ENCODE data around the gene GPR171.

The GPR171 gene

DNA sequence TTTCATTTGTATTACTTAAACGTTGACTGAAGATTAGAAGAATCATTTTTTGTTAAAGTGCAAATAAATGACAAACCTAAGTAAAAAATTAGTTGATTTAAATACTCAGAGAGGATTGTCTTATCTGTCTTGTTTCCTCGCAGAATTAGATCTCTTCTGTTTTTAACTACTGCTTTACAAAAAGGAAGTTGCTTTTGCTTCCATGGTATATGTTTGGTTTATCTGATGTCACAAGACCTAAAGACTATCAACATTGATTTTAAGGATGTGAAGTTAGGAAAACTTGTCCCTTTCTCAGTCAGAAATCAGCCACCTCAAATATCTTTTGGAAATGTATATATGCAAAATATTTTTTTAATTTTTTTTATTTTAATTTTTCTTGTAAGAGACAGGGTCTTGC, 28.7 kb downstream of the GPR171 start:
- DNase-seq (ENCODE audit: low read depth), result no peak

DNA sequence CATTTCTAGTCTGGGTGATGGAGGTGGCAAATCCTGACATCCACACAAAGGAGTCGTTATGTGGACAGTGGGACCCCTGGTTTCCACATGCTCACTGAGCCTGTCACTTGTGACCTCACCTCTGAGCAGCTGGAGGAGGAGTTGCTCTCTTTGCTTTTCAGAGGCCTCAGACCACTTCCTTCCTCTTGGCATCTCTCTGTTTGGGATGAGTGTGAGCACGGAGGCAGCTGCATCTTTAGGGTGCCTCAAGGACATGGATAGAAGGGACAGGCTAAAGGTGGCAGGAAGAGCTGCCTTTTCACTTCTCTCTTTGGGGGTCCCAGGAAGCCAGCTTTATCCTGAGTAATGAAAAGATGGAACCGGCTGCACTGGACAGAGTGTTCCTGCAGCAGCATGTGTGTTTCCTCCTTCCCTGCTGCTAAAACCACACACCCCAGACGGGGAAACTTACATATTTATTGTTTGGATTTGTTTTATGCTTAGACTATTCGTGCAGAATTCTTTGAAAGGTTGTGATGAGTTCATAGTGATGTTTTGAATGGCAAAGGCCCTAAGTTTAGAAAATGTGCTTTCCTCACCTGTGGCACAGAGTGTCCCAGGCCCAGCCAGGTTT, 31.8 kb downstream of the GPR171 start:
- DNase-seq (ENCODE audit: low read depth), result no peak

- peak; percentile 38 for DNase-seq (ENCODE audit: low read depth)
Observed at GRCh38 chr3:151169948-151170679, 32.9 kb downstream of the GPR171 start.

- no peak for DNase-seq (ENCODE audit: low read depth)
Observed at GRCh38 chr3:151169262-151169947, 33.6 kb downstream of the GPR171 start.

DNA sequence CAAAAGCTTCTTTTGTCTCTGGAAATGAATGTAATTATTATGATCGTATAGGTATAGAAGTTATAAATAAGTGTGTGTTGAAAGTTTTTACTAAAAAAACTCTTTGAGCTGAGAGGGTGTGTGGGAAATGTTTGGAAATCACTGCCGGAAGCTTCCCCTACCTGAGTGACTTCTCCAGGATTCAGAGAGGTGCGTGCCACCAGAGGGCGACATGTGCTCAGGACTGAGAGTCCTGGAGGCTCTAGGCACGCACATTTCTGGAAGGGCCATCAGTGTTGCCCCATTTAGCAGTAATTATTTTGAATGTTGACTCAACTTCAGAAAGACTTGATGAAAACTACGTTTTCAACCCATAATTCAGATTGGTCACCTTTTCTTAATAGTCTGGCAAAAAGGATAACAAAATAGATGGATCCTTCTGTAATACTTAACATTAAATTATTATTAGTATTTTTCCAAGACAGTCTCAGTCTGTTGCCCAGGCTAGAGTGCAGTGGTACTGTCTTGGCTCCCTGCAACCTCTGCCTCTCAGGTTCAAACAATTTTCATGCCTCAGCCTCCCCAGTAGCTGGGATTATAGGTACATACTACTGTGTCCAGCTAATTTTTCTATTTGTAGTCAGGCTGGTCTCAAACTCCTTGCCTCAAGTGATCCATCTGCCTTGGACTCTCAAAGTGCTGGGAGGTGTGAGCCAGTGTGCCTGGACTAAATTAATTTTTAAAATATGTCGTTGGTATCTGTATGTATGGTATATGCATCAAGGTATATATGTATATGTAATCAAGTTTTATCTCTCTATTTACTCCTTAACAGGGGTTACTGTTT, 34.5 kb downstream of the GPR171 start:
- DNase-seq (ENCODE audit: low read depth), result peak; percentile 73

GRCh38 chr3:151166161-151166560, 36.9 kb downstream of the GPR171 start:
- DNase-seq (ENCODE audit: low read depth), result no peak

GRCh38 chr3:151165226-151165625, 37.8 kb downstream of the GPR171 start:
- no peak for DNase-seq (ENCODE audit: low read depth)

DNA sequence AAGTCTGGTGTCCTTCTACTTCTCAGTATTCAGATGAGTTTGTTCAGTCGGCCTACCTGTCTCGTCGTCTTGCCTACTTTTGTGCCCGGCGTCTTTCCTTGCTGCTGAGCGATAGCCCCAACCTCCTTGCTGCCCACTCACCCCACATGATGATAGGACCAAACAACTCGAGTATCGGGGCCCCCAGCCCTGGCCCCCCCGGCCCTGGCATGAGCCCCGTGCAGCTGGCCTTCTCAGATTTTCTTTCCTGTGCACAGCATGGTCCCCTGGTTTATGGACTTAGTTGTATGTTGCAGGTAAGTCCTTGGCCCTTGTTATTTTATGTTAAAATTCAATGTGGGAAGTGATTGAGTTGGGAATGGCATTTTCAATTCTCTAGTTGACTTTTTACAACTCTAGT, 43.2 kb downstream of the GPR171 start:
- DNase-seq (ENCODE audit: low read depth), result no peak

DNA sequence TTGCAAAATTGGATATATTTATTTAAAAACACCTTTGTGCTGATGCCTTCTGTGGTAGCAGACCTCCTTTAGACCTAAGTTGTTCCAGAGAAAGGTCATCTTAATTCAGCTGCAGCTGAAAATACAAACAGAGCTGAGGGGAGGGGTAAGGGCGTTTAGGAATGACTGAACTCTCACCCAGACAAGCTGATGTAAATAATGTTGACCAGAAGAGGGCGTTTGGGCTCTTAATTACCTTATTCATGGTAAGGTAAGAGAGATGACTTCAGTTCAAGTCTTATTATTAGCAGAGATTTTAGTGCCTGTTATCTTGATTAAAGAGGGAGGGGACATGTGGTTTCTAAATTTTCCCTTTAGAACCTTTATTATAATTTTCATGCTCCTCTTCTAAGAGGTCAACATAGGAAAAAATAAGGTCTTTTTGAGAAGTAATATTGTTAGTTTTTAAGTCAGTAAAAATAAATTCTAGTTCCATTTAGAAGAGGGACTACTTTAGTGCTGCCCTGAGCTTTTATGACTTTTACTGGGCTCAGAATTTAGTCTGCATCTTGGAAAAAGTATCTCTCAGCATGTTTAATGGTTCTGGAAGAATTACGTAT, 46.3 kb downstream of the GPR171 start:
- DNase-seq (ENCODE audit: low read depth), result no peak

- no peak for DNase-seq (ENCODE audit: low read depth)
Observed at GRCh38 chr3:151155409-151156128, 47.4 kb downstream of the GPR171 start.

DNA sequence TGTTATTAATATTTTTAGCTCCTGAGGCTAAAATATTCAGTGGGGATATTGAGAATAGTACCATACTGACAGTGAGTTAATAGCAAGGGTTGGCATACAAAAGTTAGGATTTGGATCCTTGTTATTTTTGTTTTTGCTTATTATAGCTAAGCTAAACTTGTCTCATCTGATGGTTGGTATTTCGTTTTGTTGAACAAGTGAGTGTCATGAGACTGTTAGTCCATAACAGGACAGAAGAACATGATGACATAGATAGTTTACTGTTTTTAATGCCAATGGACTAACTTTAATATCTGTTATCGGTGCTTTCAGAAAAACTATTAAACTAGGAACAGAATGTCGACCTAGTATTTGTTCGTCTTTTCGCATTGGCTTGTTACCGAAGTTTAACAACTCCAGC, 48.5 kb downstream of the GPR171 start:
- no peak for DNase-seq (ENCODE audit: low read depth)

DNA sequence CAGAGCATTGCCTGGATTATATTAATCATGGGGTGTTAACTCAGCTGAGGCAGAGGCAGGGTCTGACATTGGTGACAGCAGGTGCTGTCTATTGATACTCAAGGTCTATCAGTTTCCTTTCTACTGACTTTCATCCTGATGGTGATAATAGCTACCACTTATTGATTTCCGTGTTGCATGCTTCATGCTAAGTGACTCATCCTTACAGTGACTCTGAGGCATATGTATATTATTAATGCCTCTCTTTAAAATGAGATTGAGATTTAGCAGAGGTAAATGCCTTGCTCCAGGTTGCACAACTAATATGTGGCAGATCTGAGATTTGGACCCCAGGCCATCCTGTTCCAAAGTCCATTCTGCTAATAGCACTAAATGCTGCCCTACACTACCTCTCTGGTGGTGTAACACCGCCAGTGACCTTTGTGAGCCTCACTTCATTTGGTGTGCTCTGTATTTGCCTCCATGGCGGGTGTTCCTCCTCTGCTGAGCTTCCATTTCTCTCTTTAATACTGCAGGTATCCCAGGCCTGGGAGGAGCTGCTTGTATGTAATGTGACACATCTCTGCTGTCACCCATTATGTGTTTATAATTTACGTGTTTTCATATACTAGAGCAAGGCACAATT, 50.4 kb downstream of the GPR171 start:
- no peak for DNase-seq (ENCODE audit: low read depth)

All from activated T-cell treated with anti-CD3 and anti-CD28 coated beads for 48 hours (primary cell).